ENCODE measurements around the gene DTHD1. TPM values are rescaled to one million over a fixed set of nuclear protein-coding genes. Genes with fewer than 3 reads are reported as not detected.

DTHD1 gene
- total RNA-seq, 6 donors from 2014 or later, result 0.83 to 47.4 (median 7.2) TPM

DNA sequence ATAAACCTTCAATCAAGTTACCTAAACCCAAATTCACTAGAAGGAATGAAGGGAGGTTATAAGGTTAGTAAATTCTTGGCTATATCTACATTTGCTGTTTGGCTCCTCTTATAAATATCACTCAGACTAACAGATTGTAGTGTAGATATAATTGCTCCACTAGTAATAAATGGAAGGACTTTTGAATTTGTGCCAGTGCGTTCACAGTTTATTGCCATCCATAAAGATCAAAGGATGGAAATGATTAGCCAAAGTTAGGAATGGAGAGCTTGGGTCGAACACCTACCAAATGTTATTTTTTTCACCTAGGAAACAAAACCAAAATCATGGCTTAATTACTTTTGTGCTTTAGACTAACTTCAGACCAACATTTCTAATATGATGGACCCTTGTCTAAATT lies 9.2 kb downstream of the DTHD1 start:
- no peaks in the 10 kb centered on the region for H3K4me1 ChIP-seq
- ATAC-seq (ENCODE audit: low FRiP score in 2 of 2) (no peak), DNase-seq (no peak)
- TF ChIP-seq EP300 (IDR thresholded peaks at IDR 0.05) (no peak), POLR2AphosphoS5 (IDR thresholded peaks at IDR 0.05) (no peak), POLR2A (IDR thresholded peaks at IDR 0.05) (no peak), CTCF (IDR thresholded peaks at IDR 0.05) (no peak)
- no peak overlapping the region for H3K4me3 ChIP-seq
- WGBS, 2 donors, result 85 to 92% methylated on average over 2 of the region's 2 CpGs
- H3K36me3 ChIP-seq, result no peaks in the 10 kb centered on the region
- H3K27me3 ChIP-seq, result no peaks in the 10 kb centered on the region
- H3K9me3 ChIP-seq, result no peaks in the 10 kb centered on the region
- no peak overlapping the region for H3K27ac ChIP-seq

GRCh38 chr4:36292556-36293188 lies 11.3 kb downstream of the DTHD1 start:
- Histone ChIP-seq H3K36me3 (no peaks in the 10 kb centered on the region), H3K4me3 (no peak overlapping the region), H3K4me1 (no peaks in the 10 kb centered on the region), H3K27ac (no peak overlapping the region), H3K9me3 (no peaks in the 10 kb centered on the region), H3K27me3 (no peaks in the 10 kb centered on the region)
- DNase-seq (no peak), ATAC-seq (ENCODE audit: low FRiP score in 2 of 2) (no peak)
- whole genome bisulfite sequencing, 2 donors, result 80 to 83% methylated on average over 7 of the region's 7 CpGs
- TF ChIP-seq CTCF (IDR thresholded peaks at IDR 0.05) (no peak), EP300 (IDR thresholded peaks at IDR 0.05) (no peak), POLR2A (IDR thresholded peaks at IDR 0.05) (no peak), POLR2AphosphoS5 (IDR thresholded peaks at IDR 0.05) (no peak)

DNA sequence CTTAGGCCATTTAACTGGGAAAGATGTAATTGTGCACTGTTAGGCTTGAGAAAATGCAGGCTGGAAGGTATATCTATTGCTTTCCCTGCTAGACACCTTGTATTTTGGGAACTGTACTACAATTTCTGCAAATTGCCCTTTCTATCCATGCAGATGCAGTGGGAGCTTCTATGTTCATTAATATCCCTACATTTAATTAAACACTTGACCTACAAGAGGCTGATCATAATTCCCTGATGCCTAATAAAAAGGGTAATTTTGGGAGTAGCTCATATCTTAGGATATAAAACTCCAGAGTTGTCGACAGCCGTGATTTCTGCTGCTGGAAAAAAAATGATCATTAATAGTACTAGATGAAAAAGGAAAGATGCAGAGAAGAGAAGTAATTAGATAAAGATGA lies 19.7 kb downstream of the DTHD1 start:
- Histone ChIP-seq H3K4me1 (no peaks in the 10 kb centered on the region), H3K36me3 (no peaks in the 10 kb centered on the region)
- no peak for ATAC-seq (ENCODE audit: low FRiP score in 2 of 2)

DNA sequence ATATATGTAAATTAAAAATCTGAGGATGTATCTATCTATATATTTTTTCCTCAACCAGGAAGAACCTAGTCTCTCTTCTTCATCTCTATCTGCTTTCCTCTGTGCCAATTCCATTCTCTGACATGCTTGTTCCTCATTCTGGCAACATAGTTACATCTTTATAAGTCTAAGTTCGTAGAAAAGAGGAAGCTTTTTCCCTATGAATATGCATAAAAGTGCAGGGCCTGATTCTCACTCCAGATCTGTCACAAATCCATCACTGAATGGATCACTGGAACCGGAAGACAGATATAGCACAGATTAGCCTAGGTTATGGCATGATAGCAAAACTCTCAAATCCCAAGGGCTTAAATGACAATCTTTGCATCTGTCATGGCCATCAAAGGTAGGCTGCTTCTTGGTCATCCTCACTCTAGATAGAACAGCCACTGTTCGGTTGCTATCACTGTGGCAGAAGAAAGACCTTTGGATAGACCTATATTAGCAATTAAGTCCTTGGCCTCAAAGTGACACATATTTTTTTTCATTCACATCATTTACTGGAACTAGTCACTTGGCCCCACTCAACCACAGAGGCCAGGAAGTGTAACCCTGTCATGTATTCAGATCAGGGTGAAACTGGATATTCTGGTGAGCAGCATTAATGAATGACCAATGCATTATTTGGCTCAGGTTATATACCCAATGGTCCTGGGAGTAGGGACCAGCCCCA lies 22.2 kb downstream of the DTHD1 start:
- H3K27ac ChIP-seq, result no peak overlapping the region
- WGBS, 2 donors, result 53 to 85% methylated on average over 3 of the region's 3 CpGs
- DNase-seq, result no peak
- no peak for TF ChIP-seq EP300 (IDR thresholded peaks at IDR 0.05)
- TF ChIP-seq POLR2A (IDR thresholded peaks at IDR 0.05), result no peak
- TF ChIP-seq POLR2AphosphoS5 (IDR thresholded peaks at IDR 0.05), result no peak
- no peak for TF ChIP-seq CTCF (IDR thresholded peaks at IDR 0.05)
- no peaks in the 10 kb centered on the region for H3K9me3 ChIP-seq
- H3K27me3 ChIP-seq, result no peaks in the 10 kb centered on the region
- H3K4me3 ChIP-seq, result no peak overlapping the region
- H3K4me1 ChIP-seq, result no peaks in the 10 kb centered on the region
- no peaks in the 10 kb centered on the region for H3K36me3 ChIP-seq
- peak in 1 of 2 donors; percentile 73 for ATAC-seq (ENCODE audit: low FRiP score in 2 of 2)

More for the DNA sequence above, 19.7 kb downstream of the DTHD1 start:
- WGBS, 2 donors, result 93 to 100% methylated on average over 2 of the region's 2 CpGs
- DNase-seq, result no peak
- TF ChIP-seq CTCF (IDR thresholded peaks at IDR 0.05) (no peak), EP300 (IDR thresholded peaks at IDR 0.05) (no peak), POLR2A (IDR thresholded peaks at IDR 0.05) (no peak), POLR2AphosphoS5 (IDR thresholded peaks at IDR 0.05) (no peak)
- H3K27me3 ChIP-seq, result no peaks in the 10 kb centered on the region
- no peaks in the 10 kb centered on the region for H3K9me3 ChIP-seq
- no peak overlapping the region for H3K4me3 ChIP-seq
- no peak overlapping the region for H3K27ac ChIP-seq
